ENCODE measurements around the gene SF3B1. TPM values are rescaled to one million over a fixed set of nuclear protein-coding genes. Genes with fewer than 3 reads are reported as not detected.
A peak's percentile ranks its signal among the peaks of the same experiment; 100 is the strongest.

Gene SF3B1
- total and polyA plus RNA-seq, 2 of the 13 experiments (the other 11 are each of a cell fraction or from before 2014, with no cell fraction given), result 387 to 750 TPM

- TF ChIP-seq HCFC1 (IDR thresholded peaks at IDR 0.05; ENCODE audit: low read depth, low read length) (peak; percentile 20), ARID4A (CRISPR knock-in tag; IDR thresholded peaks at IDR 0.05; ENCODE audit: borderline replicate concordance) (peak; percentile 97), TP53 (CRISPR knock-in tag; conservative IDR thresholded peaks at IDR 0.05) (0 out of 2 replicates have a peak, but pooled peaks have one; percentile 42), ZNF282 (IDR thresholded peaks at IDR 0.05; ENCODE audit: partially characterized antibody) (no peak), ZFP90 (CRISPR knock-in tag; IDR thresholded peaks at IDR 0.05; ENCODE audit: borderline replicate concordance) (peak; percentile 94), ZNF331 (CRISPR knock-in tag; IDR thresholded peaks at IDR 0.05) (peak; percentile 65; the same call in 1 of the 2 replicates), ZSCAN20 (CRISPR knock-in tag; IDR thresholded peaks at IDR 0.05; ENCODE audit: borderline replicate concordance) (peak; percentile 33; the same call in 1 of the 2 replicates), TEAD3 (CRISPR knock-in tag; optimal IDR thresholded peaks at IDR 0.05; ENCODE audit: borderline replicate concordance) (peak; percentile 43), SKIL (CRISPR knock-in tag; IDR thresholded peaks at IDR 0.05; ENCODE audit: borderline replicate concordance) (peak; percentile 3; the same call in 1 of the 2 replicates), E2F1 (CRISPR knock-in tag; IDR thresholded peaks at IDR 0.05) (peak; percentile 54; the same call in 1 of the 2 replicates), NFYB (CRISPR knock-in tag; IDR thresholded peaks at IDR 0.05) (peak; percentile 97), HMG20A (CRISPR knock-in tag; IDR thresholded peaks at IDR 0.05; ENCODE audit: borderline replicate concordance) (no peak; the same call in 1 of the 2 replicates), ZNF816 (CRISPR knock-in tag; IDR thresholded peaks at IDR 0.05; ENCODE audit: borderline replicate concordance) (peak; percentile 53), ZFP1 (CRISPR knock-in tag; IDR thresholded peaks at IDR 0.05) (no peak), E2F2 (CRISPR knock-in tag; IDR thresholded peaks at IDR 0.05; ENCODE audit: borderline replicate concordance) (no peak), TBX2 (CRISPR knock-in tag; IDR thresholded peaks at IDR 0.05; ENCODE audit: borderline replicate concordance) (peak; percentile 94), PHF21A (CRISPR knock-in tag; IDR thresholded peaks at IDR 0.05) (peak; percentile 99), ADNP (CRISPR knock-in tag; IDR thresholded peaks at IDR 0.05) (no peak), ATF1 (CRISPR knock-in tag; IDR thresholded peaks at IDR 0.05) (peak; percentile 95)
These were observed 18.5 kb upstream of the SF3B1 start, which contains the start of gene COQ10B (continued) for GRCh38 chr2:197453123-197453913.
